GM12878 (cell line): ENCODE results near the gene PRMT3. TPM values are rescaled to one million over a fixed set of nuclear protein-coding genes. Genes with fewer than 3 reads are reported as not detected.

ENCODE experiments used
- ATAC-seq: fragments of 200-7000 bp; cut with Tn5 transposase; 3 replicates; pipeline ENCODE4 v1.9.1; 2020; ENCODE audit warnings: mild to moderate bottlenecking, moderate library complexity
- BruUV-seq: library from RNA; stranded (reverse); fragments of 400-500 nt; replicated peaks from 2 replicates; lab custom pipeline; 2021; lab: Mats Ljungman, UMichigan
- CTCF ChIA-PET: fragments of 300-600 bp; sonication (Branson Sonifier 250); formaldehyde crosslinking; extraction: SDS; loops from one replicate; lab custom pipeline; 2021; ENCODE audit warnings: inconsistent platforms; lab: Yijun Ruan, JAX
- POLR2A ChIA-PET: fragments of 350-600 bp; formaldehyde crosslinking; extraction: SDS; loops from one replicate; lab custom pipeline; 2021; ENCODE audit warnings: inconsistent platforms; lab: Charles Lee
- RAD21 ChIA-PET: fragments of 300-600 bp; sonication (Branson Sonifier 250); formaldehyde crosslinking; loops from one replicate; lab custom pipeline; 2023; ENCODE audit warnings: antibody characterized with exemption; ENCODE audit not compliant: unreplicated experiment; lab: Charles Lee
- SMC1A ChIA-PET: fragments of 300-600 bp; sonication (Branson Sonifier 250); formaldehyde crosslinking; loops from one replicate; lab custom pipeline; 2023; ENCODE audit not compliant: unreplicated experiment, uncharacterized antibody; lab: Charles Lee
- DNase-seq: peaks from one replicate; pipeline ENCODE4 v3.0.0-alpha.2; 2011; ENCODE audit warnings: low read depth, low spot score
- FAIRE-seq: peaks from 3 replicates; lab custom pipeline; 2011; peaks lifted over from hg19 to GRCh38; lab: Jason Lieb, UNC
- H2AFZ ChIP-seq: 2 replicates; pipeline ENCODE4 v1.6.0; 2011; ENCODE audit warnings: low read depth, low read length, control low read depth; ENCODE audit not compliant: control insufficient read depth
- H3K27ac ChIP-seq: 2 replicates; pipeline ENCODE4 v1.5.1; 2011; ENCODE audit warnings: control low read depth; ENCODE audit not compliant: control insufficient read depth, insufficient read depth
- H3K27me3 ChIP-seq, 2 experiments: replicated peaks in 1 of 2; 2 replicates each; pipeline versions ENCODE4 v1.6.0 to v1.6.1; 2011; ENCODE audit warnings: low read length in 1 of 2; ENCODE audit not compliant: control insufficient read depth in 2 of 2, insufficient read depth in 2 of 2
- H3K36me3 ChIP-seq, 2 experiments: 2 replicates each; pipeline ENCODE4 v1.5.1; 2011; ENCODE audit warnings: low read length in 1 of 2; ENCODE audit not compliant: control insufficient read depth in 2 of 2, insufficient read depth in 2 of 2
- H3K4me1 ChIP-seq: 2 replicates; pipeline ENCODE4 v1.6.1; 2011; ENCODE audit warnings: mild to moderate bottlenecking, low read length, moderate library complexity, mixed read lengths; ENCODE audit not compliant: control insufficient read depth, insufficient read depth
- H3K4me2 ChIP-seq: 2 replicates; pipeline ENCODE4 v1.6.0; 2011; ENCODE audit warnings: control low read depth; ENCODE audit not compliant: control insufficient read depth, insufficient read depth
- H3K4me3 ChIP-seq: fragments of 200-600 bp; sonication (generic); 2 replicates; pipeline ENCODE4 v1.5.1; 2016
- H3K79me2 ChIP-seq: 2 replicates; pipeline ENCODE4 v1.6.0; 2011; ENCODE audit warnings: low read length; ENCODE audit not compliant: control insufficient read depth, insufficient read depth
- H3K9ac ChIP-seq: 2 replicates; pipeline ENCODE4 v1.8.0; 2011; ENCODE audit warnings: low read length, control low read depth, mixed read lengths; ENCODE audit not compliant: control insufficient read depth, insufficient read depth
- H3K9me3 ChIP-seq: replicated peaks from 3 replicates; pipeline ENCODE4 v1.5.1; 2011; ENCODE audit warnings: mild to moderate bottlenecking, low read length; ENCODE audit not compliant: control insufficient read depth, insufficient read depth
- H4K20me1 ChIP-seq: 2 replicates; pipeline ENCODE4 v1.6.0; 2011; ENCODE audit not compliant: control insufficient read depth, insufficient read depth
- ASH2L ChIP-seq: fragments of 300-600, 200-600 bp; sonication (generic); IDR thresholded peaks from 2 replicates; pipeline ENCODE4 v1.6.1; 2017; ENCODE audit warnings: low read depth, mild to moderate bottlenecking, borderline replicate concordance
- CEBPB ChIP-seq, 2 experiments: fragments of 150-350 bp in 1 of 2; IDR thresholded peaks; 2 replicates each; pipeline ENCODE4 v1.6.1; 2012 to 2014; ENCODE audit warnings: low read depth in 2 of 2, low read length in 2 of 2, borderline replicate concordance in 1 of 2, inconsistent platforms in 1 of 2
- EGR1 ChIP-seq, 2 experiments: IDR thresholded peaks; 1 replicate in 1 of 2; 2 replicates in 1 of 2; pipeline ENCODE4 v1.6.1; 2011 to 2012; ENCODE audit warnings: low read depth in 2 of 2, low read length in 2 of 2, borderline replicate concordance in 1 of 2, mild to moderate bottlenecking in 1 of 2, moderate library complexity in 1 of 2
- ETV6 ChIP-seq, 2 experiments: fragments of 450-650 bp in 1 of 2; IDR thresholded peaks in 1 of 2; conservative IDR thresholded peaks in 1 of 2; 2 replicates each; pipeline ENCODE4 v1.6.1; 2014; ENCODE audit warnings: antibody characterized with exemption in 1 of 2, borderline replicate concordance in 1 of 2, low read depth in 1 of 2, mild to moderate bottlenecking in 1 of 2, moderate library complexity in 1 of 2
- IRF5 ChIP-seq: fragments of 450-650 bp; IDR thresholded peaks from 2 replicates; pipeline ENCODE4 v1.6.1; 2017; ENCODE audit warnings: borderline replicate concordance
- JUNB ChIP-seq: IDR thresholded peaks from 2 replicates; pipeline ENCODE4 v1.6.1; 2016; ENCODE audit warnings: antibody characterized with exemption, mild to moderate bottlenecking
- KDM1A ChIP-seq: fragments of 200-600 bp; sonication (generic); IDR thresholded peaks from 2 replicates; pipeline ENCODE4 v1.6.1; 2016; ENCODE audit warnings: borderline replicate concordance
- MEF2A ChIP-seq: IDR thresholded peaks from 2 replicates; pipeline ENCODE4 v1.6.1; 2011; ENCODE audit warnings: low read depth, mild to moderate bottlenecking, low read length, moderate library complexity; ENCODE audit not compliant: insufficient read depth
- MTA2 ChIP-seq: fragments of 450-650 bp; IDR thresholded peaks from 2 replicates; pipeline ENCODE4 v1.6.1; 2016; ENCODE audit warnings: low read depth, mild to moderate bottlenecking, moderate library complexity
- MYC ChIP-seq: IDR thresholded peaks from 2 replicates; pipeline ENCODE4 v1.6.1; 2011; ENCODE audit warnings: mild to moderate bottlenecking, low read length, moderate library complexity, inconsistent platforms; ENCODE audit not compliant: insufficient read depth, insufficient replicate concordance, insufficient read length, severe bottlenecking
- NFXL1 ChIP-seq: fragments of 450-650 bp; IDR thresholded peaks from 2 replicates; pipeline ENCODE4 v1.6.1; 2017; ENCODE audit warnings: antibody characterized with exemption, mild to moderate bottlenecking, borderline replicate concordance
- POLR2AphosphoS5 ChIP-seq: IDR thresholded peaks from 2 replicates; pipeline ENCODE4 v1.6.1; 2011; ENCODE audit warnings: mild to moderate bottlenecking, low read length, inconsistent platforms
- POU2F2 ChIP-seq: IDR thresholded peaks from 3 replicates; pipeline ENCODE4 v1.6.1; 2011; ENCODE audit warnings: low read depth, mild to moderate bottlenecking, low read length, borderline replicate concordance
- TBL1XR1 ChIP-seq: IDR thresholded peaks from 2 replicates; pipeline ENCODE4 v1.6.1; 2012; ENCODE audit warnings: low read depth, low read length, improper control_type of control experiment
- ZNF217 ChIP-seq: fragments of 450-650 bp; IDR thresholded peaks from 2 replicates; pipeline ENCODE4 v1.6.1; 2017; ENCODE audit warnings: antibody characterized with exemption, mild to moderate bottlenecking
- WGBS: methylation state at CpG from one replicate; pipeline ENCODE4 v1.1.6; 2016; ENCODE audit warnings: low lambda C conversion rate; ENCODE audit not compliant: insufficient replicate concordance, insufficient coverage; ENCODE audit errors: missing lambda C conversion rate; 5-methylcytosine and 5-hydroxymethylcytosine counted together
- in situ Hi-C: fragments of 300-500 bp; cut with MboI; formaldehyde crosslinking; loops from 9 replicates; pipeline ENCODE4 v1.14.3; 2018; ENCODE audit warnings: mixed read lengths
- intact Hi-C: fragments of 100-400 bp; cut with micrococcal nuclease; formaldehyde crosslinking; loops from one replicate; pipeline ENCODE4 v1.14.2; 2022; ENCODE audit not compliant: unreplicated experiment
- polyA plus RNA-seq, 11 experiments: library from polyadenylated mRNA; depleted of rRNA in 4 of 11; unstranded in 6 of 11; stranded (reverse) in 5 of 11; fragments of >200 nt; fragmentation: Nextera tagmentation in 4 of 11; fragmentation: Illumina TruSeq in 1 of 11; extraction: Ambion mirVana in 4 of 11; extraction: Trizol in 1 of 11; gene quantifications; 1 replicate in 1 of 11; 2 replicates in 10 of 11; pipeline versions ENCODE4 v1.2.1 to v1.2.3, GENCODE V29; 2011 to 2016; ENCODE audit warnings: inconsistent platforms in 2 of 11, missing spikeins in 2 of 11, low read depth in 1 of 11
- total RNA-seq, 4 experiments: library from RNA; depleted of rRNA in 3 of 4; stranded (reverse); fragments of >200 nt in 3 of 4; fragmentation: Illumina TruSeq in 1 of 4; extraction: Trizol in 1 of 4; gene quantifications; 2 replicates each; pipeline versions ENCODE4 v1.2.1 to v1.2.3, GENCODE V29; 2013 to 2021
- TF ChIP-seq, protein P1 (sequence below): fragments of 450-650 bp; IDR thresholded peaks from 2 replicates; pipeline ENCODE4 v1.6.1; 2017; ENCODE audit warnings: mild to moderate bottlenecking, moderate library complexity
- TF ChIP-seq, protein P2 (sequence below): fragments of 450-650 bp; IDR thresholded peaks from 2 replicates; pipeline ENCODE4 v1.6.1; 2014; ENCODE audit warnings: mild to moderate bottlenecking

PRMT3 gene
- total and polyA plus RNA-seq, 10 of the 15 experiments (the other 5 are each of a cell fraction or from before 2014, with no cell fraction given): 13.9 to 52.1 (median 27.7) TPM

GRCh38 chr11:20364341-20364792 is 23.1 kb upstream of the PRMT3 start:
- Histone ChIP-seq H3K4me3 (peak overlapping the region; percentile 58), H3K79me2 (peaks cover 2% of the 10 kb centered on the region), H3K27me3 (no peaks in the 10 kb centered on the region), H3K36me3 (no peaks in the 10 kb centered on the region), H3K9ac (peak overlapping the region; percentile 69; the same call in 1 of the 2 replicates), H3K9me3 (no peaks in the 10 kb centered on the region; the same call in 2 of the 3 replicates), H3K4me1 (peaks cover 7% of the 10 kb centered on the region; the same call in 1 of the 2 replicates), H4K20me1 (no peaks in the 10 kb centered on the region), H3K27ac (peak overlapping the region; percentile 65), H2AFZ (peak overlapping the region; percentile 81), H3K4me2 (peak overlapping the region; percentile 73)
- FAIRE-seq (peak; percentile 57), ATAC-seq (peak; percentile 23), DNase-seq (no peak)
- ChIA-PET POLR2A (no interaction called here), RAD21 (no interaction called here), SMC1A (interaction anchor here (0.6 to 2.1 kb wide), 2 partner anchors 10 to 508 kb away, joined by 3 to 8 read pairs; no protein-coding TSS in a partner anchor), CTCF (interaction anchor here (0.7 to 8.1 kb wide), 5 partner anchors 11 to 233 kb away, joined by 3 to 66 read pairs (median 4); no protein-coding TSS in a partner anchor)
- in situ Hi-C loops (no loop called here), intact Hi-C loops (no loop called here)
- 67% methylated on average over 6 of the region's 6 CpGs for WGBS
- TF ChIP-seq IRF5 (no peak), MYC (no peak), MEF2A (no peak), POLR2AphosphoS5 (no peak), NFXL1 (no peak), TBL1XR1 (no peak), ASH2L (no peak), KDM1A (no peak), CEBPB (IDR thresholded peaks at IDR 0.05; ENCODE audit: borderline replicate concordance in 1 of 2, low read depth in 2 of 2, low read length in 2 of 2) (no peak), JUNB (no peak), ZNF217 (no peak), MTA2 (no peak), EGR1 (IDR thresholded peaks at IDR 0.05; ENCODE audit: borderline replicate concordance in 1 of 2, low read depth in 2 of 2, low read length in 2 of 2) (no peak), POU2F2 (no peak), ETV6 (conservative IDR thresholded peaks at IDR 0.05 in 1 of 2, IDR thresholded peaks at IDR 0.05 in 1 of 2; ENCODE audit: borderline replicate concordance in 1 of 2, low read depth in 1 of 2) (no peak)
- TF ChIP-seq, protein P1, sequence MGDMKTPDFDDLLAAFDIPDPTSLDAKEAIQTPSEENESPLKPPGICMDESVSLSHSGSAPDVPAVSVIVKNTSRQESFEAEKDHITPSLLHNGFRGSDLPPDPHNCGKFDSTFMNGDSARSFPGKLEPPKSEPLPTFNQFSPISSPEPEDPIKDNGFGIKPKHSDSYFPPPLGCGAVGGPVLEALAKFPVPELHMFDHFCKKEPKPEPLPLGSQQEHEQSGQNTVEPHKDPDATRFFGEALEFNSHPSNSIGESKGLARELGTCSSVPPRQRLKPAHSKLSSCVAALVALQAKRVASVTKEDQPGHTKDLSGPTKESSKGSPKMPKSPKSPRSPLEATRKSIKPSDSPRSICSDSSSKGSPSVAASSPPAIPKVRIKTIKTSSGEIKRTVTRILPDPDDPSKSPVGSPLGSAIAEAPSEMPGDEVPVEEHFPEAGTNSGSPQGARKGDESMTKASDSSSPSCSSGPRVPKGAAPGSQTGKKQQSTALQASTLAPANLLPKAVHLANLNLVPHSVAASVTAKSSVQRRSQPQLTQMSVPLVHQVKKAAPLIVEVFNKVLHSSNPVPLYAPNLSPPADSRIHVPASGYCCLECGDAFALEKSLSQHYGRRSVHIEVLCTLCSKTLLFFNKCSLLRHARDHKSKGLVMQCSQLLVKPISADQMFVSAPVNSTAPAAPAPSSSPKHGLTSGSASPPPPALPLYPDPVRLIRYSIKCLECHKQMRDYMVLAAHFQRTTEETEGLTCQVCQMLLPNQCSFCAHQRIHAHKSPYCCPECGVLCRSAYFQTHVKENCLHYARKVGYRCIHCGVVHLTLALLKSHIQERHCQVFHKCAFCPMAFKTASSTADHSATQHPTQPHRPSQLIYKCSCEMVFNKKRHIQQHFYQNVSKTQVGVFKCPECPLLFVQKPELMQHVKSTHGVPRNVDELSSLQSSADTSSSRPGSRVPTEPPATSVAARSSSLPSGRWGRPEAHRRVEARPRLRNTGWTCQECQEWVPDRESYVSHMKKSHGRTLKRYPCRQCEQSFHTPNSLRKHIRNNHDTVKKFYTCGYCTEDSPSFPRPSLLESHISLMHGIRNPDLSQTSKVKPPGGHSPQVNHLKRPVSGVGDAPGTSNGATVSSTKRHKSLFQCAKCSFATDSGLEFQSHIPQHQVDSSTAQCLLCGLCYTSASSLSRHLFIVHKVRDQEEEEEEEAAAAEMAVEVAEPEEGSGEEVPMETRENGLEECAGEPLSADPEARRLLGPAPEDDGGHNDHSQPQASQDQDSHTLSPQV: no peak
- TF ChIP-seq, protein P2, sequence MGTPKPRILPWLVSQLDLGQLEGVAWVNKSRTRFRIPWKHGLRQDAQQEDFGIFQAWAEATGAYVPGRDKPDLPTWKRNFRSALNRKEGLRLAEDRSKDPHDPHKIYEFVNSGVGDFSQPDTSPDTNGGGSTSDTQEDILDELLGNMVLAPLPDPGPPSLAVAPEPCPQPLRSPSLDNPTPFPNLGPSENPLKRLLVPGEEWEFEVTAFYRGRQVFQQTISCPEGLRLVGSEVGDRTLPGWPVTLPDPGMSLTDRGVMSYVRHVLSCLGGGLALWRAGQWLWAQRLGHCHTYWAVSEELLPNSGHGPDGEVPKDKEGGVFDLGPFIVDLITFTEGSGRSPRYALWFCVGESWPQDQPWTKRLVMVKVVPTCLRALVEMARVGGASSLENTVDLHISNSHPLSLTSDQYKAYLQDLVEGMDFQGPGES: no peak
- no TSS peak for BruUV-seq
